NCI-H2081 treated with DMSO at 0.1 percent for 48 hours (cell line): ENCODE measurements around the gene F11.
"Not testable (repeated sequence)": the region's sequence is repeated elsewhere in the genome, so short reads cannot be mapped to it uniquely, and the experiment has no call there.

ENCODE experiments used
- DNase-seq: peaks from one replicate; lab custom pipeline; 2025; lab: John Stamatoyannopoulos, UW

The F11 gene

DNA sequence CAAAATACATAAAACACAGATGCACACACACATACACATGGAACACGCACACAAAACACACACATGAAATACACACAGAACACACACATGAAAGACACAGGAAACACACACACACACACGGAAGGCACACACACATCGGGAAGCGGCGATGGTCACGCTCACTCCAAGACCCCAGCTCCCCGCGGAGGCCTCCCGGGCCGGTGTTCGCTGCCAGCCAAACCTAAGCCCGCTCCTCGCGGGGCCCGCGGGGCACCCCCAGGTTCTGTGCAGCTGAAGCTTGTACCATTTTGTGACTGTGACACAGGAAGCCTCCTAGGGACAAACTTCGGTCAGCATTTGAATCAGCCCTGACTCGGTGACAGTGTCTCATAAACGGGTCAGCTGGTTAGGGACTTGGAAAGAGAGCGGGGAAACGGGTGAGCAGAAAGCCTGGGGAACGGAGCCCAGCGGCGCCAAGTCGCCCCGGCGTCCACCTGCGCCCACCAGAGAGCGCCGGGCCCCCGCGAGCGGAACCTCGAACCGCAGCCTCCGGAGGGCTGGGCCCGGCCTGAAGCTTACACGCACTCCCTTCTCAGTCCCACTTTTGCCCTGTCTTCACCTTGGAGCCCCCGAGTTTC, 32.1 kb downstream of the F11 start:
- DNase-seq, result no peak

DNA sequence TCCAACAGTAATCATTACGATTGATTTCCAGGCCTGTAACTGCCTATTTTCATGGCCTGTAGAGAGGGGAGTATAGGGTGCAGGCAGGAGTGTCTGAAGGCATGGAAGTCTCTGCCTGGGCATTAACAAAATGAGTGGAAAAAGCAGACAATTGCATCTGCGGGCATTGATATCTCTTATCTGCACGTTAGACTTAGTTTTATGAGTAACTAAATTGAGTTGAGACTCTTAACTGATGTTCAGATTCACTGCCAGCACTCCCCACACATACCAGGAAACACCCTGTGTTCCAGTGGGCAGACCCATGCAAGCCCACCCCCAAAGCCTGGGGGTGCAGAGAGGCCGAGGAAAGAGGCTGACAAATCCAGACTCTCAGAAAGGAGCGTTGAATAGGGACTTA, 33.3 kb downstream of the F11 start:
- DNase-seq, result no peak

DNA sequence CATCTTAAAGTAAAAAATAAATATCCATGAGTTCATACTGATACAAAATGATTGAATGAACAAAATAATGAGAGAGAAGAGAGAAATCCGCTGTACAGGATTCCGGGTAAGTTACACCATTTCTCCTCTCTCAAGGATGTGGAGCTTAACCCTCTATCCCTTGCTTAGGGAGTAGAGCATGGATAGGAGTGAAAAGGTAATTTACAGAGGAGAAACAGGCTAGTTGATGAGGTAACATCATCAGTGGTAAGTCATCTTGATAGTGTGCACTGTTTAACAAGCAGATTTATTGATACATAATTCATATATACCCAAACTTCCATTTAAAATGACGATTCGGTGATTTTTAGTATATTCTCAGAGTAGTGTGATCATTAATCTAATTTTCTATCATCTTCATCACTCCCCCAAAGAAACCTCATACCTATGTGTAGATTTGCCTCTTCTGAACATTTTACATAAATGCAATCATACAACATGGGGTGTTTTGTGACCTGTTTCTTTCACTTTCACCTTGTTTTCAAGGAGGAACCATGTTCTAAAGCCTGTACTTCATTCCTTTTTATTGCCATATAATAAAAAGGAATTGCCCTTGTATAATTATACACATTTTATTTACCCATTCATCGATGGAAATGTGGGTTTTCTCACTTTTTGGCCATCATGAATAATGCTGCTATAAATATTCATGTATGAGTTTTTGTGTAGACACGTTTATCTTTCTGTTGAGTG, 34.8 kb downstream of the F11 start:
- no peak for DNase-seq

DNA sequence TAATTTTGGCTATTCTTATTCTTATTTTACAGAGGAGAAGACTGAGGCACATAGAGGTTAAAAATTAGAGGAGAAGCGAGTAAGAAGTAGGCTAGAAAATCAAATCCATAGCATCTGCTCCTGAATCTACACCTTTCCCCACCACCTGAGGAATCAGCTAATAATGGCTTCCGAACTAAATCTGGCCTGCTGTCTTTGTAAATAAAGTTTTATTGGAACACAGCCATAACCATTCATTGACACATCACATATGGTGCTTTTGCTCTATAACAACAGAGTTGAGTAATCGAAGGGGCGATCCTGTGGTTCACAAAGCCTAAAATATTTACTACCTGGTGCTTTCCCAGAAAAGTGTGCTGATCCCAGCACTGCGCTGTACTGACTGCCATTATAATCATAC, 38.2 kb downstream of the F11 start:
- DNase-seq, result peak; percentile 5

DNA sequence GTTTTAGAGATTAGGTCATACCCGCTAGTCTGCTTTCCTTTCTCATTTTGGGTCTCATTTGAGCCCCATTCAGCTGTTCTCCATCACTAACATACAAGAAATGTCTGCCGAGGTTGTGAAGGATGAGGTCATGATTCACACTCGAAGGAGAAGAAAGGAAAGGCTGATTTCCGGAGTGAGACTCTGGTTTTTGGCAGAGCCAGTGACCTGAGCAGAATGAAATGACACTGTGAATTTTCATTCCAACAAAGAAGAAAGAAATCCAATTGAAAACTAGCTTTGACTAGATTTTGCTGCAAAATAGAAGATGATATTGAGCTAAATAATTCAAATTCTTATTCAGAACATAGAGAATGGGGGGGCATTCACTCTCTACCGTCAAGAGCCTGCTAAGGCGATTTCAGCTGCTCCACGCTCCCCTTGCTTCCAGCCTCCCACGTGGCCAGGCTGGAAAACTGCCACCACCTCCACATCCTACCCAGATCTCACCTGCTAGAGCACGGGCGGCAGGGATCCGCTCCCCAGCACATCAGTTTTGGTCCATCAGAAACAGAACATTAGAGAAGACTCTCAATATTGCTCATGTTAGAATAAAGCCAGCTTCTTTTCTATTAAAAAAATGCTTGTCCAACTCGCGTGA, 39.0 kb downstream of the F11 start:
- no peak for DNase-seq

DNA sequence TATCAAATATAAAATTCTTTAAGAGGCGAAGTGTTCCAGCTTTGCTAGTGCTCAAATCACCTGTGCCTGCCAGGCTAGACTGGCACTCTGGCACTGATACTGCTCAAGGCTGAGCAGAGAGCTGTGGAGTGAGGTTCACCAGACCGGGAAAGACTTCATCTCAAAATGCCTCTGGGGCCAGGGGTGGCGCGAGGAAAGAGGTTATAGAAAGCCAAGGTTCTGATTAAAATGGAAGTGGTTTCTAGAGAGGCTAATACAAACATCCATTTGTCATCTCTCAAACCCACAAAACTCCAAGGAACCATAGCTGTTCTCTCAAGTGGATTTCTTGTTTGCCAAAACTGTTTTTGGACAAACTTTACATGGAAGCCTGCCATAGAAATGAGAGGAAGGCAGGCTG, 41.5 kb downstream of the F11 start:
- no peak for DNase-seq

DNA sequence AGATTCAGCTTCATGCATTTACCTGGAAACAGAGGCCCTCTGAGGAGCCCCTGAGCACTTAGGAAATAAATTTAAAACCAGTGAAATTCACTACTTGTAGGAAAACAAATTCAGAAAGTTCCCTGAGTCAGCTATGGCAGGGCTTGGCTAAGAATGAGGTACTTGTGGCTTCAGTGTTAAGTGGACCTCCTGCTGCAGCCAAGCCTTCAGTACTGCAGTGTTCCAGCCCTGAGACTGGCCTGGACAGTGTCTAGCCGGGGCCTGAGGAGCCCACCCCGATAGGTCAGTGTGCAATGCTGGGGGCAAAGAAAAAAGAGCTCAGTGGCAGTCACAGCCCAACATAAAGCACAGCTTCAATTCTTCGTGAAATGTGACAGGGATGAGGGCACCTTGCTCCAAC, 41.9 kb downstream of the F11 start:
- DNase-seq, result no peak

DNA sequence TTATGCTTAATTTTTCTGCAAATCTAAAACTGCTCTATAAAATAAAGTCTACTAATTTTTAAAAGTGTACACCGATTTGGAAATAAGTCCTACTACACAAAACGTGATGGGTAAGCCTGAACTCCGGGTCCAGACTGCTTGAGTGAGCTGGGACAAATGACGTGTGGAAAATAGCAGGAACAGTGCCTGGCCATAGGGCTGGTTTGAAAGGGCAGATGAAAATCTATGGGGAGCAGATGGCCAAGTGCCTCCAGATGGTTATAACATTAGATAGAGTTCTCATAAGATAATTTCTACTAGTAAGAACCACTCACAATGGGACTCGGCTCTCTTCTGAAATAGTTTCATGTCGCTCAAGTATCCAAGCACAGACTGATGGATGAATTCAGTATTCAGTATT, 52.5 kb downstream of the F11 start:
- no peak for DNase-seq

DNA sequence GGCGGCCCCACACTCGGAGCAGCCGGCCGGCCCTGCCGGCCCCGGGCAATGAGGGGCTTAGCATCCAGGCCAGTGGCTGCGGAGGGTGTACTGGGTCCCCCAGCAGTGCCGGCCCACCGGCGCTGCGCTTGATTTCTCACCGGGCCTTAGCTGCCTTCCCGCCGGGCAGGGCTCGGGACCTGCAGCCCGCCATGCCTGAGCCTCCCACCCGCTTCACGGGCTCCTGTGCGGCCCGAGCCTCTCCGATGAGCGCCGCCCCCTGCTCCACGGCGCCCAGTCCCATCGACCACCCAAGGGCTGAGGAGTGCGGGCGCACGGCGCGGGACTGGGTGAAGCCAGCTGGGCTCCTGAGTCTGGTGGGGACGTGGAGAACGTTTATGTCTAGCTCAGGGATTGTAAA, 58.7 kb downstream of the F11 start:
- DNase-seq, result not testable (repeated sequence)

DNA sequence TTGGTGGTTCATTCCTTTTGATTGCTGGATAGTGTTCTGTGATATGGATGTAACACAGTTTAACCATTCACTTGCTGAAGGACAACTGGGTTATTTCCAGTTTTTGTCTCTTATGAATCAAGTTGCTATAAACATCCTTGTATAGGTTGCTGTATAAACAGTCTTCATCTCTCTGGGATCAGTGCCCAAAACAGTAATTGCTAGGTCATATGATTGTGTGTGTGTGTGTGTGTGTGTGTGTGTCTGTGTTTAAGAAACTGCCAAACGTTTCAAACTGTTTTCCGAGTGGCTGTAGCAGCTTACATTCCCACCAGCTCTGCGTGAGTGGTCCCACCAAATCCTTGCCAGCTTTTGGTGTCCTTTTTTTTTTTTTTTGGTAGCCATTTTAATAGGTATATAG, 60.4 kb downstream of the F11 start:
- no peak for DNase-seq

DNA sequence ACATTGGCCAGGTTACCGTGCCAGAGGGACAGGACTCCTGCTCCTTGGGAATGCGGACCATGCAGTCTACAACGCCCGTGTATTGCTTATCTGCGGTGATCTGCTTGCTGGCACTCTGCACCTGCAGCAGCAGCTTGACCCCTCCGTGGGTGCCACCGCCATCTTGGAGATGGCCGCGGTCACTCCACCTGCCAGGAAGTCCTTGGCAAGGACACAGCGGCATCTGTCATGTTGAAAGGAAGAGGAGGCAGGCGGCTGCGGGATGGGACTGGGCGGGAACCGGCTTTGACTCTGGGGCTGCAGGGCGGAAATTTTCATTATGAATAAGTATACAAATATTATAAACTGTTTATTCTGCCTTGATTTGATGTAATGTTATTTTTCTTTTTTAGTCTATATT, 63.4 kb downstream of the F11 start:
- DNase-seq, result no peak

DNA sequence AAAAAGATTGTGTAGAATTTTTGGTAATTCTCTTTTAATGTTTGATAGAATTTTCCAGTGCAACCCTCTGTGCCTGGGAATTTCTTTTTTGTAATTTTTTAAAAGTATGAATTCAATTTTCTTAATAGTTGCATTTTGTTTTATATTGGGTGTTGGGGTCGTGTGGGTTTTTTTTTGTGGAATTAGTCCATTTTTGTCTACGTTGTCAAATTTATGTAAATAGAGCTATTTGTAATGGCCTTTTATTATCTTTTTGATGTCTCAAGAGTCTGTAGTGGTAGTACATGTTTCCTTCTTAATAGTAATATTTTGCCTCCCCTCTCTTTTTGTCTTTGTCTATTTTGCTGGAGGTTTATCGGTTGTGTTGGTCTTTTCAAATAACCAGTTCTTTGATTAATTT, 64.4 kb downstream of the F11 start:
- DNase-seq, result no peak

DNA sequence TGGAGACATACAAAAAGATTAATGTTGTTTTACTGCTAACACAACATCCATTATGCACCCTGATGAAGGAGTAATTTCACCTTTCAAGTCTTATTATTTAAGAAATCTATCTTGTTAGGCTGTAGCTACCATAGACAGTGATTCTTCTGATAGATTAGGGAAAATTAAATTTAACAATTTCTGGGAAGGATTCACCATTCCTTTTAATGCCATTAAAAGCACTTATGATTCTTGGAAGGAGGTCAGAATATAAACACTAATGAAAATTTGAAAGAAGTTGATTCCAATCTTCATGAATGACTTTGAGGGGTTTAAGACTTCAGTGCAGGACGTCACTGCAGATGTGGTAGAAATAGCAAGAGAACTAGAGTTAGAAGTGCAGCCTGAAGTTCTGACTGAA, 69.8 kb downstream of the F11 start:
- no peak for DNase-seq
